Measurements from ENCODE around the gene CDH4. TPM values are rescaled to one million over a fixed set of nuclear protein-coding genes. Genes with fewer than 3 reads are reported as not detected.
A peak's percentile ranks its signal among the peaks of the same experiment; 100 is the strongest.

Gene CDH4
- polyA plus RNA-seq, 3 donors: 6.9 to 8.7 (median 7.9) TPM

DNA sequence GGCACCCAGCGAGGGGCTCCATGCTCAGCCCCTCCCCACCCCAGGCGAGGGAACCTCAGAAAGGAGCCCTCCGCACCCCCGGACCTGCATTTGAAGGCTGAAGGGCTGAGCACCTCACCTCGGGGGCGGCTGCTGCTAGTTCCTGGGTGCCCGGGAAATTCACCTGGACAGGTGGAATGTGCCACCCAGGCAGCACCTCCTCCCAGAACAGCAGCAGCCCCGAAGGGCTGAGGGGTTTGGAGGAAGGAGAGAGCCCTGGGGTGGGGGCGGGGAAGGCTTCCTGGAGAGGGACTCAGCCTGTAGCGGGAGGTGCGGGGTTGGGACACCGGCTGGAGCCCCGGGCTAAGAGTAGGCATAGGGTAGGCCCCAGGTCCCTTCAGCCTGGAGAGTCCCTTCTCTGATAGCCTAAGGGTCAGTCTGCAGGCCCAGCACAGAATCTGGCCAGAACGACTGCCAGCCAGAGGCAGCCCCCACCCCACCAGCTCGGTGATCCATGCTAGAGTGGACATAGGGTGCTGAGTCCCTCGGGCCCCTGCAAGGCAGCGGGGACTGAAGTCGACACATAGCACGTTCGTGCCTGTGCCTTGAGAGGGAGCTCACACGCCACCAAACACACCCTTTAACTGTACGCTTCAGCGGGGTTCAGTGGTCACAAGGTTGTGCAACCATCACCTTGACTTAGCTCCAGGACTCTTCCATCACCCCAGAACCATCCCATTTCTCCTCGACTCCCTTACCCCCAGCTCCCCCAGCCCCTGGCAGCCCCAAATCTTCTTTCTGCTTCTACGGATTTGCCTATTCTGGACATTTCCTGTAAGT lies 632.7 kb downstream of the CDH4 start:
- DNase-seq (ENCODE audit: extremely low read depth in 1 of 11, low read depth in 9 of 11, low spot score in 4 of 11): no peak

DNA sequence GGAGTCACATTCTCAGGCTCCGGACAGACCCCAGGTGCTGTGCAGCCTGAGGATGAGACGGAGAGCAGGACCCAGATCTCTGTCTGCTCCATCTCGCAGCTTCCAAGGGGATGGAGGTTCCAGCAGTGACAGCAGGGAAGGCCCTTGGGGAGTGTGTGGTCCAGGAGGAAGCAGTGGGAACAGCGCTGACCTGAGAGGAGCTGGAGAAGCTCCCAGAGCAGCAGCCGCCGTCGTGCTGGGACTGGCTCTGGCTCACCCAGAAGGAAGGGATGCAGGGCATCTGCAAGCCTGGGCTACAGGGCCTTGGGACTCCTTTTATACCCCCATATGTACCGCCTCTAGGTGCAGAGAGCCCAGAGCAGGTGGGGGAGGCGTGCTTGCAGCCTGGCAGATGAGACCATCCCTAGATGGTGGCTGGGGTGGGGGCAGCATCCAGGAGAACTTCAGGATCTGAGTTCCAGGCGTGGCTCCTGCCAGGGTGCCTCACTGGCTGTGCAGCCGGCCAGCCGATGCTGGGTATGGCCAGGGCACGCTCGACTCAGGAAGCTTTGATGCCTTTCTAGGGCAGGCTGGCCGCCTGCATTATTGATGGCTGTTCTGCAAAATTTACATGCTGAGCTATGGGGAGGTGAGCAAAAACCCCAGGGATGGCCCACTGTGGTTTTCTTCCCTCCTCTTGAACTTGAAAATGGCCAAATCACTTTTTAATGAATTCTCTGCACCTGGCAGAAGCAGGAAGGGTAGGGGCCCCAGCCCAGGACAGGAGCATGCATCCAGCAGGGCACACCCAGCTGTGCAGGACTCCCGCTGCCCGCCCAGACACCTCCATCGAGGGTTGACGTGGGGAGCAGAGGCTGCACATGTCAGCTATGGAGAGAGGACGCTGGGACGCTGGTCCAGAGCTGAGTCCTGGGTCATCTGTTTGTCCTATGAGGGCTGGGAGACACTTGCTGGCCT lies 634.0 kb downstream of the CDH4 start:
- no peak for DNase-seq (ENCODE audit: extremely low read depth in 1 of 11, low read depth in 9 of 11, low spot score in 4 of 11)

DNA sequence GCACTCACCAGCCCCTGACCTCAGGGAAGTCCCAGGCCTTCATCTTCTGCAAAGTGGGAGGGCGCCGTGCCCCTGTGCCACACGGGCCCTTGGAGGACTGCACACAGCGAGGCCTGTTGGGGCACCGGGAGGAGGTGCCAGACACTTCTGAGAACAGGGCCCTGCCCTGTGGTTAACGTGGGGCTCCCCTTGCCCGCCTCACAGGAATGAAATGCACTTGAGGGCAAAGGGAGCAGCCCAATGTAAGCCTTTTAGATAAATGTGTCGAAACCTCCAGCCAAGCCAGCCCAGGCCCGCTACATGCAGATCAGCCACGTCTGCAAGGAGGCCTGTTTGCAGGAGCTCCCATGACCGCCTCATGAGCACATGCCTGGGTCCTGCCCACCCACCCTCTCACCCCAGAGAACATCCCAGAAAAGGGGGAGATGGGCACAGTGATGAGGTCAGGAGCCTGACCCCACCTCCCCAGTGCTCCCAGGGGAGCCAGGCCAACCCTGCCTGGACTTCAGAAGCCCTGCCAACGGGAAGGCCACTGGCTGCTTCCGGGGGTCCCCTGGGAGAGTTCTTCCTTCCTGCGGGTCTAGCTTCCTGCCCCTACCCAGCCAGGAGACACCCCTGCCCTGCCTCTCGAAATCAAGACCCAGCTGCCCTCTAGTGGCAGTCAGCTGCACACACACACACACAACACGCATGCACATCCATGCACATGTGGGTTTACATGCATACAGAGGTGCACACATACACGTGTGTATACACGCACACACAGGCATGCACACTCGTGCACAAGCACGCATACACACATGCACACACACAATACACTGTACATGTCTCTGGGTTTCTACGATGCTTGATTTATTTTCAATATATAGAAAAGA lies 634.9 kb downstream of the CDH4 start:
- DNase-seq (ENCODE audit: extremely low read depth in 1 of 11, low read depth in 9 of 11, low spot score in 4 of 11): peak in 1 of 11 donors; percentile 24

- DNase-seq (ENCODE audit: extremely low read depth in 1 of 11, low read depth in 9 of 11, low spot score in 4 of 11): no peak
Measured at GRCh38 chr20:61887596-61888093, 635.6 kb downstream of the CDH4 start.

DNA sequence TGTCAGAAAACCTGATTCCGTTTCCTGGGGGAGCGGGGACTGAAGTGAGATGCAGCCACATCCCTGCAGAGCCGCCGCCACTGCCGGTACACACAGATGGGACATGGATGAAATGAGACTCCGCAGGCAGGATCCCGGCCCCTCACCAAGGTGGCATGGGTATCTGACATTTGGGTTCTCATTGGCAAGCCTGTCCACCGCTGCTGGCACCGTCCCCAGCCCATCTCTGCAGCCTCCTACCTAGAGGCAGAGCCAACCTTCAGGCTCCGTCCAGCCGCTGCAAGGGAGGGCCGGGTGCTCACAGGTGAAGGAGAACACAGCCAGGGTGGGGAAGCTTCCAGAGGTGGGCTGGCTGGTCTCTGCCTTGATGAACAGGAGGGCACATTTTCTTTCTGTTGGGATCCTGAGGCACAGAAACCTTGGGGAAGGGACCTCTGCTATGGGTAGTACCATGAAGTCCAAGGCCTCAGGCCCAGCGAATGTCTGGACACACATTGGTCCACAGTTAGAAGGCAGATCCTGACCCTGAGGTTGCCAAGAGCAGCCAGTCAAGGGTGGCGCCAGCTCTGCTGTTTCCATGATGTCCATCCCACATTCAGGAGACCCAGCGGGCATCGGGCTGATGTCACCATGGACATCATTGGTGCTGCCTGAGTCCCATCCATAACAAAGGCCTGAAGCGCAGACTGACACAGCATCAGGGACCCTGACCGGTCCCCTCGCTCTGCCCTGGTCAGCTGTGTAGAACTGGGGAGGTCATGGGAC lies 636.2 kb downstream of the CDH4 start:
- DNase-seq (ENCODE audit: extremely low read depth in 1 of 11, low read depth in 9 of 11, low spot score in 4 of 11): no peak

- DNase-seq (ENCODE audit: extremely low read depth in 1 of 11, low read depth in 9 of 11, low spot score in 4 of 11): no peak
Measured at GRCh38 chr20:61889659-61890058, 637.6 kb downstream of the CDH4 start.

DNA sequence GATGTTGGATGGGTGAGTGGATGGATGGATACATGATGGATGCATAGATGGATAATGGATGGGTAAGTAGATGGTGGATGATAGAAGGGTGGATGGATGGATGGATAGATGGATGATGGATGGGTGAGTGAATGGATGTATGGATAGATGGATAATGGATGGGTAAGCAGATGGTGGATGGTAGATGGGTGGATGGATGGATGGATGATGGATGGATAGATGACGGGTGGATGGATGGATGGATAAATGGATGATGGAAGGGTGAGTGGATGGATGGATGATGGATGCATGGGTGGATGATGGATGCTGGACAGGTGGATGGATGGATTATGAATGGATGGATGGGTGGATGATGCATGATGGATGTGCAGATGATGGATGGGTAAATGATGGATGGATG lies 638.1 kb downstream of the CDH4 start:
- no peak for DNase-seq (ENCODE audit: extremely low read depth in 1 of 11, low read depth in 9 of 11, low spot score in 4 of 11)

DNA sequence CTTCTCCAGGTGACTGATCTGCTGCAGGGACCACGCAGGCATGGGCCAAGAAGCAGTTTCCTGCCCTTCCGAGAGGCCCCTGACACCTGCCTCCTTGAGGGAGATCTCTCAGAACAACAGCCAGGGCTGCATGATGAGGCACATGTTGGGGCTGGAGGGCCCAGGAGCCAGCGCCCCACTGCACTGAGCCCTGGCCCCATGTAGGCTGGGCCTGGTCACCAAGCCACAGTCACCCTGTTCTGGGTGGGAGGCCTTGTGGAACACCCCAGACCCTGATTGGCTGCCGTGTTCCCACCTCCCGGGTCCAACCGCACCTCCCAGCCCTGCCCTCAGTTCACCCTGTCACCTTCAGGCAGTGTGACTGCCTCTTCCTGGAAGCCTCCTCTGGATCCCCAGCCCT lies 639.4 kb downstream of the CDH4 start:
- no peak for DNase-seq (ENCODE audit: extremely low read depth in 1 of 11, low read depth in 9 of 11, low spot score in 4 of 11)

- no peak for DNase-seq (ENCODE audit: extremely low read depth in 1 of 11, low read depth in 9 of 11, low spot score in 4 of 11)
Measured at GRCh38 chr20:61891916-61892649, 640.0 kb downstream of the CDH4 start.

DNA sequence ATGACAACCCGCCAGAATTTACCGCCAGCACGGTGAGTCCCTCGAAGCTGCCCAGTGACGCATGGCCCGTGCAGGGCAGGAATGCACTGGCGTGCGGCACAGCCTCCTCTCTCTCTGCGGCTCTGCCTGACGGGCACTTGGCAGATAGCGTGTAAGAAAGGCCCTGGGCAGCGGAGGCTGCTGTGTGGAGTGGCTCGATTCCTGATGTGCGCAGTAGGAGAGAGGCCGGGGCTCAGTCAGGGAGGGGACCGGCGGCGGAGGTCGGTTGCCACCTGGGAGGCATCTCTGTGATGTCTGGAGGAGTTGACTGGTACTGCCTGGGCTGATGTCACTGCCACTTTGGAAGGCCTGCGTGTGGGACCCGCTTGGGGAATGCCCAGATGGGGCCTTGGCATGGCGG lies 643.0 kb downstream of the CDH4 start:
- no peak for DNase-seq (ENCODE audit: extremely low read depth in 1 of 11, low read depth in 9 of 11, low spot score in 4 of 11)

DNA sequence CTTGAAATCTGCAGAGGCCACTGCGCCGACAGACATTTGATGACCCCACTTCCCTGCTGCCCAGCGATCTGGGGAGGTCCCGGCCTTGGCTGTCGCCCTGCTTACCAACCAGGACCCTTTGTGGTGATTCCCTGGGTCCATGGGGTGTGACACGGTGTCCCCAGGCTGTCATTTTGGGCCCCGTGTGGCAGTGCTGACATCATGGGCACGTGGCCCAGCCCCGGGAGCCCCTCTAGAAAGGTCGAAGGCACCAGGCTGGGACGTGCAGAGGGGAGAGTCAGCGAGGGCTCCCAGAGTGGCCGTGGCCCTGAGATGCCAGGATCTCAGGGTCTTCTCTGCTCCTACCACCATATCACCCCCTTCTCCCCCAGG lies 643.6 kb downstream of the CDH4 start:
- no peak for DNase-seq (ENCODE audit: extremely low read depth in 1 of 11, low read depth in 9 of 11, low spot score in 4 of 11)

DNA sequence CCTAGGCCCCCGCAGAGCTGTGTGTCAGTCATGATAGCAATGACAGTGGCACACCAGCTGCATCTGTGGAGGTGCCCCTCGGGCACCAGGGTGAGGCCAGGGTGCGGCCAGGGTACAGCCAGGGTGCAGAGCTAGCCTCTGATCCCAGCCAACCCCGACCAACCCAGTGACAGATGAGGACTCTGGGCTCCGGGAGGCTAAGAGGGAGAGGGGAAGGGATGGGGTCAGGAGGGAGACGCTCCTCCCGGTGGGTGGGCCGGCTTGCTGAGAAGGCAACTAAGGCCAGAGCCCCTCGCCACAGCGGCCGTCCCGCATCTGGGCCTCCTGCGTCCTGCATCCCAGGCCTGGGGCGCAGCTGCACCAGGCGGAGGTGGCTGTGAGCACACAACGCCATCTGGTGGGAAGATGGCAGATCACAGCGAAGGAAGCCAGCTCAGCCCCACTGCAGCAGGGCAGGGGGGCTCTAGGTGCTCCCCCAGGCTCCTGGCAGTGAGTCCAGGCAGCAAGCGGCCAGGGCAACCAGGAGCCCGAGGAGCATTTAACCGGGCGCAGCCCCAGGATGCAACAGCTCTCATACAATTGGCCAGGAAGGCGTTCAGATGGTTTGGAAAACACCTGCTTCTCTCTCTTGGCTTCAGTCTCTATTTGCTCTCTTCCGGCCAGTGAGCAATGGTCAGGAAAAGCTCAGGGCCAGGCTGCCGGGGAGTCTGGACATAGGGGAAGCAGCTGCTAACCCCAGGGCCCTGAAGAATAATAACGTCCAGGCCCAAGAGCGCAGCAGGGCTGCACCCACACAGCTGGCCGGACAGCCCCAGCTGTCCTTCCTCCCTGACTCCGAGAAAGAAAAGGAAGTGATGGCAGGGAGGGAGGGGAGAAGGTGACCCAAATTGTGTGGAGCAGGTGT lies 644.2 kb downstream of the CDH4 start:
- peak in 3 of 11 donors; percentile 28 to 42 (median 33) for DNase-seq (ENCODE audit: extremely low read depth in 1 of 11, low read depth in 9 of 11, low spot score in 4 of 11)

DNA sequence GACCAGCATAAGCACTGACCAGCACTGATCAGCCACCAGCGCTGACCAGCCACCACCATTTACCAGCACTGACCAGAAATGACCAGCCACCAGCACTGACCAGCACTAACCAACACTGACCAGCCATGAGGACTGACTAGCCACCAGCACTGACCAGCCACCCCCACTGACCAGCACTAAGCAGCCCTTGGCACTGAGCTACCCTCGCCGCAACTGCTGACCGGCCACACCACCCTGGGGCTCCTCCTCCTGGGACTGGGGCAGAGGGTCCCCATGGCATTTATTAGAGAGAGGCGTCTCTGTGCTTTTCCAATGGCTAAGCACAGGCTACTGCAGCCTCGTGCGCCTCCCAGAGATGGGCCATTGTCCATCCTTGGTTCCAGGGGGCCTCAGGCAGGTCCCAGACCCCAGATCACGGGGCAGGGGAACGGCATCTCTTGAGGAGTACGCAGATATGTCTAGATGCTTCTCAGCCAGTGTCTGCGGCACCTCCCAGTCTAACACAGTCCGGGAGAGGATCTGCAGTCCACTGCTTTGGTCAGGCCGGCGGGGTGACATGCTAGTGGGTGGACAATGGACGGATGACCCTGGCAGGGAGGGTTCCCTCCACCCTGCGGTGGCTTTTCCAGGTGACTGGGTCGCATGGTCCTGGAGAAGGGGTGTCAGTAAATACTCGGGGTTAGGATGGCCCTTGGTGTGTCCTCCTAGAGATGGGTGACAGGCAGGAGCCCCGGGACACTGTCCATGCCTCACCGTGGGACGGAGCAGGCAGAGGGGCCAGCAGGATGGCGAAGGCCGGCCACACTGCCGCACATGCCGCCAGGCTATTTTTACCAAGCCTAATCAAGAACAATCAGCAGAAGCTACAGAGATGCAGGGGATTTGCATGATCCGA lies 645.6 kb downstream of the CDH4 start:
- no peak for DNase-seq (ENCODE audit: extremely low read depth in 1 of 11, low read depth in 9 of 11, low spot score in 4 of 11)

GRCh38 chr20:61898405-61898804 lies 646.3 kb downstream of the CDH4 start:
- DNase-seq (ENCODE audit: extremely low read depth in 1 of 11, low read depth in 9 of 11, low spot score in 4 of 11): no peak

- DNase-seq (ENCODE audit: extremely low read depth in 1 of 11, low read depth in 9 of 11, low spot score in 4 of 11): peak in 6 of 11 donors; percentile 17 to 52 (median 24)
Measured at GRCh38 chr20:61900011-61900944, 648.2 kb downstream of the CDH4 start.

Data from renal cortex interstitium (tissue), 11 donors.